A549 (cell line): ENCODE measurements around the gene GFY. TPM values are rescaled to one million over a fixed set of nuclear protein-coding genes. Genes with fewer than 3 reads are reported as not detected.

Source experiments
- ATAC-seq, 2 experiments: fragments of 200-7000 bp in 1 of 2; fragments of >200 bp in 1 of 2; cut with Nextera tagmentation in 1 of 2; cut with Tn5 transposase in 1 of 2; 3 replicates each; pipeline versions ENCODE4 v1.8.0 to v1.9.1; 2018 to 2020; ENCODE audit warnings: mild to moderate bottlenecking in 1 of 2, moderate library complexity in 1 of 2
- CTCF ChIA-PET: fragments of 300-600 bp; sonication (Branson Sonifier 250); formaldehyde crosslinking; extraction: SDS; loops from one replicate; lab custom pipeline; 2021; ENCODE audit warnings: antibody characterized with exemption, inconsistent platforms; lab: Yijun Ruan, JAX
- POLR2A ChIA-PET: fragments of 350-600 bp; formaldehyde crosslinking; extraction: SDS; loops from one replicate; lab custom pipeline; 2021; ENCODE audit warnings: antibody characterized with exemption, inconsistent platforms; lab: Yijun Ruan, JAX
- DNase-seq, 2 experiments: peaks; one replicate each; pipeline versions ENCODE4 v3.0.0 to v3.0.0-alpha.2; 2011 to 2016; ENCODE audit warnings: low read depth in 1 of 2, low spot score in 1 of 2
- FAIRE-seq: peaks from 2 replicates; lab custom pipeline; 2011; peaks lifted over from hg19 to GRCh38; lab: Jason Lieb, UNC
- H3K27ac ChIP-seq, 2 experiments: fragments of >200 bp; sonication (Bioruptor Twin); formaldehyde crosslinking; 3 replicates each; pipeline ENCODE4 v1.5.1; 2016 to 2017
- H3K4me1 ChIP-seq: fragments of >200 bp; sonication (Bioruptor Twin); formaldehyde crosslinking; 3 replicates; pipeline ENCODE4 v1.6.1; 2016
- H3K4me2 ChIP-seq: fragments of >200 bp; sonication (Bioruptor Twin); formaldehyde crosslinking; 3 replicates; pipeline ENCODE4 v1.6.1; 2016
- H3K4me3 ChIP-seq: fragments of >200 bp; sonication (Bioruptor Twin); formaldehyde crosslinking; 3 replicates; pipeline ENCODE4 v1.5.1; 2016
- H3K9me3 ChIP-seq: fragments of >200 bp; sonication (Bioruptor Twin); formaldehyde crosslinking; 3 replicates; pipeline ENCODE4 v1.6.1; 2016
- BHLHE40 ChIP-seq: IDR thresholded peaks from 2 replicates; pipeline ENCODE4 v1.6.1; 2012; ENCODE audit warnings: low read depth, low read length, inconsistent platforms
- CBX8 ChIP-seq: fragments of 200-600 bp; sonication (generic); IDR thresholded peaks from 2 replicates; pipeline ENCODE4 v1.6.1; 2016
- CHD2 ChIP-seq: fragments of 150-350 bp; IDR thresholded peaks from 2 replicates; pipeline ENCODE4 v1.6.1; 2014; ENCODE audit warnings: low read length; ENCODE audit not compliant: partially characterized antibody
- CTCF ChIP-seq: fragments of >200 bp; sonication (Bioruptor Twin); formaldehyde crosslinking; IDR thresholded peaks from 3 replicates; pipeline ENCODE4 v1.5.1; 2016
- E2F6 ChIP-seq: IDR thresholded peaks from 2 replicates; pipeline ENCODE4 v1.6.1; 2012; ENCODE audit warnings: low read depth, borderline replicate concordance
- EP300 ChIP-seq, 2 experiments: fragments of >200 bp; sonication (Bioruptor Twin); formaldehyde crosslinking; IDR thresholded peaks; 2 replicates in 1 of 2; 3 replicates in 1 of 2; pipeline ENCODE4 v1.6.1; 2016 to 2017
- FOSB ChIP-seq: fragments of 250-450 bp; sonication (Bioruptor Pico); IDR thresholded peaks from 2 replicates; pipeline ENCODE4 v1.5.0; 2020; ENCODE audit warnings: mild to moderate bottlenecking, moderate library complexity
- HDAC2 ChIP-seq: fragments of 200-600 bp; sonication (generic); IDR thresholded peaks from 2 replicates; pipeline ENCODE4 v1.6.1; 2016
- HEYL ChIP-seq: fragments of 250-450 bp; sonication (Bioruptor Pico); IDR thresholded peaks from 2 replicates; pipeline ENCODE4 v1.8.0; 2021; ENCODE audit warnings: mild to moderate bottlenecking, moderate library complexity
- HOXA7 ChIP-seq: fragments of 250-450 bp; sonication (Bioruptor Pico); IDR thresholded peaks from 2 replicates; pipeline ENCODE4 v1.5.0; 2020; ENCODE audit warnings: mild to moderate bottlenecking, moderate library complexity
- HOXB5 ChIP-seq: fragments of 250-450 bp; sonication (Bioruptor Pico); IDR thresholded peaks from 2 replicates; pipeline ENCODE4 v1.5.0; 2020; ENCODE audit warnings: mild to moderate bottlenecking, moderate library complexity
- JUNB ChIP-seq: fragments of >200 bp; sonication (Bioruptor Twin); formaldehyde crosslinking; IDR thresholded peaks from 2 replicates; pipeline ENCODE4 v1.6.1; 2016
- KDM5A ChIP-seq: fragments of 200-600 bp; sonication (generic); IDR thresholded peaks from 2 replicates; pipeline ENCODE4 v1.6.1; 2016; ENCODE audit warnings: antibody characterized with exemption, mild to moderate bottlenecking
- MAX ChIP-seq: IDR thresholded peaks from 2 replicates; pipeline ENCODE4 v1.6.1; 2012
- MAZ ChIP-seq: fragments of 150-350 bp; IDR thresholded peaks from 2 replicates; pipeline ENCODE4 v1.6.1; 2014; ENCODE audit warnings: antibody characterized with exemption, low read depth, low read length, borderline replicate concordance
- POLR2AphosphoS2 ChIP-seq: conservative IDR thresholded peaks from 2 replicates; pipeline ENCODE4 v1.6.1; 2012; ENCODE audit warnings: low read length, improper control_type of control experiment, inconsistent platforms
- RAD21 ChIP-seq, 2 experiments: fragments of >200 bp in 1 of 2; sonication (Bioruptor Twin) in 1 of 2; formaldehyde crosslinking in 1 of 2; IDR thresholded peaks in 1 of 2; conservative IDR thresholded peaks in 1 of 2; 2 replicates in 1 of 2; 3 replicates in 1 of 2; pipeline ENCODE4 v1.6.1; 2012 to 2018; ENCODE audit warnings: inconsistent platforms in 1 of 2
- SMC3 ChIP-seq: fragments of >200 bp; sonication (Bioruptor Twin); formaldehyde crosslinking; IDR thresholded peaks from 3 replicates; pipeline ENCODE4 v1.6.1; 2018; ENCODE audit warnings: inconsistent platforms
- TFCP2L1 ChIP-seq: fragments of 250-450 bp; sonication (Bioruptor Pico); IDR thresholded peaks from 2 replicates; pipeline ENCODE4 v1.5.0; 2021; ENCODE audit warnings: mild to moderate bottlenecking
- TP53 ChIP-seq: fragments of 250-450 bp; sonication (Bioruptor Pico); IDR thresholded peaks from 2 replicates; pipeline ENCODE4 v1.5.0; 2021; ENCODE audit warnings: mild to moderate bottlenecking, moderate library complexity
- ZC3H11A ChIP-seq: fragments of 450-650 bp; IDR thresholded peaks from 2 replicates; pipeline ENCODE4 v1.6.1; 2014; ENCODE audit warnings: antibody characterized with exemption, mild to moderate bottlenecking
- ZFP36 ChIP-seq: fragments of 450-650 bp; IDR thresholded peaks from 2 replicates; pipeline ENCODE4 v1.6.1; 2014; ENCODE audit warnings: borderline replicate concordance; ENCODE audit not compliant: partially characterized antibody
- ZSCAN20 ChIP-seq: fragments of 250-450 bp; sonication (Bioruptor Pico); IDR thresholded peaks from 2 replicates; pipeline ENCODE4 v1.8.0; 2022; ENCODE audit warnings: mild to moderate bottlenecking, moderate library complexity
- WGBS: methylation state at CpG from one replicate; pipeline ENCODE4 v1.1.6; 2017; ENCODE audit errors: missing lambda C conversion rate; 5-methylcytosine and 5-hydroxymethylcytosine counted together
- polyA plus RNA-seq, 4 experiments: library from polyadenylated mRNA; depleted of rRNA in 3 of 4; stranded (reverse); fragments of >200 nt; fragmentation: RNase III in 1 of 4; extraction: RNeasy Plus Mini Kit Qiagen cat#74134 plus additional on column Dnase treatment in 1 of 4; gene quantifications; 2 replicates in 3 of 4; 3 replicates in 1 of 4; pipeline ENCODE4 v1.2.3, GENCODE V29; 2011 to 2017
- TF ChIP-seq, protein P1 (sequence below): IDR thresholded peaks from 2 replicates; pipeline ENCODE4 v1.6.1; 2012
- TF ChIP-seq, protein P2 (sequence below): fragments of 450-650 bp; IDR thresholded peaks from 2 replicates; pipeline ENCODE4 v1.6.1; 2014; ENCODE audit warnings: antibody characterized with exemption
- TF ChIP-seq, protein P3 (sequence below): fragments of 200-600 bp; sonication (generic); IDR thresholded peaks from 2 replicates; pipeline ENCODE4 v1.6.1; 2016; ENCODE audit warnings: antibody characterized with exemption, mild to moderate bottlenecking, moderate library complexity
- TF ChIP-seq, protein P4 (sequence below): fragments of 150-350 bp; IDR thresholded peaks from 2 replicates; pipeline ENCODE4 v1.6.1; 2014; ENCODE audit warnings: low read depth, mild to moderate bottlenecking, low read length
- TF ChIP-seq, protein P5 (sequence below): fragments of 250-450 bp; sonication (Bioruptor Pico); IDR thresholded peaks from 2 replicates; pipeline ENCODE4 v1.5.0; 2020; ENCODE audit warnings: low read depth, mild to moderate bottlenecking, moderate library complexity

The GFY gene
- polyA plus RNA-seq, 2 of the 4 experiments (the other 2 are of a cell fraction): 0.06 TPM; not detected in 1

DNA sequence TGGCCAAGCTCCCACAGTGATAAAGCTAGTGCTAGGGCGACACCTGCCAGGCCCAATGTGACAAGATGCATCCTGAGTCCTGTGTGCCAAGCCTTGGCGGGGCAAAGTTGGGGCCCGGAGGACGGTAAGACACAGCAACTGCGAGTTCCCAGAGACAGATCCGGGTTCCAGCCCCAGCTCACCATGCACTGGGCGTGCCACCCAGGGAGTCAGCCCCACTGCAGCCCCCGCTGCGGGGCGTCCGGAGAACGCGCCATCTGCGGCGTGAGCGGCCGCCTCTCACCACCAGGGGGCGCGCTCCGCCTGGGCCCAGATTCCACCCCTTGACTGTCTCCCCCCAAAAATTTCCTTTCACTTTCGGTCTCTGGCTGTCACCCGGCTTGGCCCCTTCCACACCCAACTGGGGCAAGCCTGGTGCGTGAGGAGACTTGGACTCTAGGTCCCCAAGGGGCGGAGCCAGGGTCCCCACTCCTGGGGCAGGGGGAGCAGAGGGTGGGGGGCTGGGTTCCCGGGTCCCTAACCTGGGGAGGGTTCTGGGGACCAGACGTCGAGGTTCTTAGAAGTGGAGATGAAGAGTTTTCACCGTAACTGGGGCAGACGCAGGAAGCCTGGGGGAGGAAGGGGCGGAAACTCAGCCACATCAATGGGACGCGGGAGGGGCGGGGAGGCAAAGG lies 48.8 kb downstream of the GFY start, which contains the start of gene FLT3LG:
TSS of gene FLT3LG (plus strand) at position 348 of the 674 bp plus-strand sequence. CDS start 425 bp downstream, outside the sequence.
- H3K9me3 ChIP-seq: no peaks in the 10 kb centered on the region
- ChIA-PET POLR2A (interaction anchor here (0.8 to 1.7 kb wide), 2 partner anchors 21 to 22 kb away, joined by 3 to 8 read pairs; partner anchors contain the start of gene ALDH16A1), CTCF (interaction anchor here (0.5 to 5.5 kb wide), 38 partner anchors 8 to 1750 kb away, joined by 3 to 87 read pairs (median 4); partner anchors contain the start of genes ALDH16A1, KASH5, PIH1D1 and PRRG2)
- H3K4me2 ChIP-seq: peak within 1 kb of the TSS; percentile 92
- no peak for TF ChIP-seq POLR2AphosphoS2
- TF ChIP-seq, protein P1, sequence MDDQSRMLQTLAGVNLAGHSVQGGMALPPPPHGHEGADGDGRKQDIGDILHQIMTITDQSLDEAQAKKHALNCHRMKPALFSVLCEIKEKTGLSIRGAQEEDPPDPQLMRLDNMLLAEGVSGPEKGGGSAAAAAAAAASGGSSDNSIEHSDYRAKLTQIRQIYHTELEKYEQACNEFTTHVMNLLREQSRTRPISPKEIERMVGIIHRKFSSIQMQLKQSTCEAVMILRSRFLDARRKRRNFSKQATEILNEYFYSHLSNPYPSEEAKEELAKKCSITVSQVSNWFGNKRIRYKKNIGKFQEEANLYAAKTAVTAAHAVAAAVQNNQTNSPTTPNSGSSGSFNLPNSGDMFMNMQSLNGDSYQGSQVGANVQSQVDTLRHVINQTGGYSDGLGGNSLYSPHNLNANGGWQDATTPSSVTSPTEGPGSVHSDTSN: no peak
- TF ChIP-seq TP53 (CRISPR knock-in tag): no peak
- TF ChIP-seq JUNB: no peak
- TF ChIP-seq, protein P2, sequence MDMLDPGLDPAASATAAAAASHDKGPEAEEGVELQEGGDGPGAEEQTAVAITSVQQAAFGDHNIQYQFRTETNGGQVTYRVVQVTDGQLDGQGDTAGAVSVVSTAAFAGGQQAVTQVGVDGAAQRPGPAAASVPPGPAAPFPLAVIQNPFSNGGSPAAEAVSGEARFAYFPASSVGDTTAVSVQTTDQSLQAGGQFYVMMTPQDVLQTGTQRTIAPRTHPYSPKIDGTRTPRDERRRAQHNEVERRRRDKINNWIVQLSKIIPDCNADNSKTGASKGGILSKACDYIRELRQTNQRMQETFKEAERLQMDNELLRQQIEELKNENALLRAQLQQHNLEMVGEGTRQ: no peak
- no peak for TF ChIP-seq EP300 (IDR thresholded peaks at IDR 0.05)
- TF ChIP-seq, protein P3, sequence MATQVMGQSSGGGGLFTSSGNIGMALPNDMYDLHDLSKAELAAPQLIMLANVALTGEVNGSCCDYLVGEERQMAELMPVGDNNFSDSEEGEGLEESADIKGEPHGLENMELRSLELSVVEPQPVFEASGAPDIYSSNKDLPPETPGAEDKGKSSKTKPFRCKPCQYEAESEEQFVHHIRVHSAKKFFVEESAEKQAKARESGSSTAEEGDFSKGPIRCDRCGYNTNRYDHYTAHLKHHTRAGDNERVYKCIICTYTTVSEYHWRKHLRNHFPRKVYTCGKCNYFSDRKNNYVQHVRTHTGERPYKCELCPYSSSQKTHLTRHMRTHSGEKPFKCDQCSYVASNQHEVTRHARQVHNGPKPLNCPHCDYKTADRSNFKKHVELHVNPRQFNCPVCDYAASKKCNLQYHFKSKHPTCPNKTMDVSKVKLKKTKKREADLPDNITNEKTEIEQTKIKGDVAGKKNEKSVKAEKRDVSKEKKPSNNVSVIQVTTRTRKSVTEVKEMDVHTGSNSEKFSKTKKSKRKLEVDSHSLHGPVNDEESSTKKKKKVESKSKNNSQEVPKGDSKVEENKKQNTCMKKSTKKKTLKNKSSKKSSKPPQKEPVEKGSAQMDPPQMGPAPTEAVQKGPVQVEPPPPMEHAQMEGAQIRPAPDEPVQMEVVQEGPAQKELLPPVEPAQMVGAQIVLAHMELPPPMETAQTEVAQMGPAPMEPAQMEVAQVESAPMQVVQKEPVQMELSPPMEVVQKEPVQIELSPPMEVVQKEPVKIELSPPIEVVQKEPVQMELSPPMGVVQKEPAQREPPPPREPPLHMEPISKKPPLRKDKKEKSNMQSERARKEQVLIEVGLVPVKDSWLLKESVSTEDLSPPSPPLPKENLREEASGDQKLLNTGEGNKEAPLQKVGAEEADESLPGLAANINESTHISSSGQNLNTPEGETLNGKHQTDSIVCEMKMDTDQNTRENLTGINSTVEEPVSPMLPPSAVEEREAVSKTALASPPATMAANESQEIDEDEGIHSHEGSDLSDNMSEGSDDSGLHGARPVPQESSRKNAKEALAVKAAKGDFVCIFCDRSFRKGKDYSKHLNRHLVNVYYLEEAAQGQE: no peak
- no peak for TF ChIP-seq HDAC2
- TF ChIP-seq, protein P4, sequence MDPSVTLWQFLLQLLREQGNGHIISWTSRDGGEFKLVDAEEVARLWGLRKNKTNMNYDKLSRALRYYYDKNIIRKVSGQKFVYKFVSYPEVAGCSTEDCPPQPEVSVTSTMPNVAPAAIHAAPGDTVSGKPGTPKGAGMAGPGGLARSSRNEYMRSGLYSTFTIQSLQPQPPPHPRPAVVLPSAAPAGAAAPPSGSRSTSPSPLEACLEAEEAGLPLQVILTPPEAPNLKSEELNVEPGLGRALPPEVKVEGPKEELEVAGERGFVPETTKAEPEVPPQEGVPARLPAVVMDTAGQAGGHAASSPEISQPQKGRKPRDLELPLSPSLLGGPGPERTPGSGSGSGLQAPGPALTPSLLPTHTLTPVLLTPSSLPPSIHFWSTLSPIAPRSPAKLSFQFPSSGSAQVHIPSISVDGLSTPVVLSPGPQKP: no peak
- no peak for TF ChIP-seq MAZ
- no peak for TF ChIP-seq HOXA7 (CRISPR knock-in tag)
- no peak for TF ChIP-seq ZFP36
- TF ChIP-seq RAD21 (conservative IDR thresholded peaks at IDR 0.05 in 1 of 2, IDR thresholded peaks at IDR 0.05 in 1 of 2): peak; percentile 36 to 59
- TF ChIP-seq FOSB (CRISPR knock-in tag): no peak
- TF ChIP-seq ZC3H11A: no peak
- no peak; the same call in 1 of the 2 replicates for TF ChIP-seq HOXB5 (CRISPR knock-in tag)
- peak; percentile 99 for TF ChIP-seq CTCF
- no peak for TF ChIP-seq HEYL (CRISPR knock-in tag)
- TF ChIP-seq E2F6: peak; percentile 59; the same call in 1 of the 2 replicates
- peak; percentile 82 for TF ChIP-seq MAX
- no peak for TF ChIP-seq KDM5A
- TF ChIP-seq, protein P5, sequence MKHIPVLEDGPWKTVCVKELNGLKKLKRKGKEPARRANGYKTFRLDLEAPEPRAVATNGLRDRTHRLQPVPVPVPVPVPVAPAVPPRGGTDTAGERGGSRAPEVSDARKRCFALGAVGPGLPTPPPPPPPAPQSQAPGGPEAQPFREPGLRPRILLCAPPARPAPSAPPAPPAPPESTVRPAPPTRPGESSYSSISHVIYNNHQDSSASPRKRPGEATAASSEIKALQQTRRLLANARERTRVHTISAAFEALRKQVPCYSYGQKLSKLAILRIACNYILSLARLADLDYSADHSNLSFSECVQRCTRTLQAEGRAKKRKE (CRISPR knock-in tag): no peak
- no peak for TF ChIP-seq CBX8
- no peak for TF ChIP-seq ZSCAN20 (CRISPR knock-in tag)
- TF ChIP-seq CHD2: no peak
- TF ChIP-seq TFCP2L1: no peak
- TF ChIP-seq SMC3: peak; percentile 76
- TF ChIP-seq BHLHE40: no peak
- WGBS: 5% methylated on average over 26 of the region's 33 CpGs
- FAIRE-seq: no peak
- H3K27ac ChIP-seq: peak within 1 kb of the TSS; percentile 77 to 91
- peak within 1 kb of the TSS; percentile 59 for H3K4me3 ChIP-seq
- DNase-seq: peak; percentile 61 to 90
- ATAC-seq: peak; percentile 59 to 71
- peaks cover 21% of the 10 kb centered on the region for H3K4me1 ChIP-seq
